ENCODE data around the gene COG1. TPM values are rescaled to one million over a fixed set of nuclear protein-coding genes. Genes with fewer than 3 reads are reported as not detected.

Gene COG1
- total and polyA plus RNA-seq, 2 of the 8 experiments (the other 6 are each of a cell fraction or from before 2014, with no cell fraction given) = 11.0 to 19.5 TPM

DNA sequence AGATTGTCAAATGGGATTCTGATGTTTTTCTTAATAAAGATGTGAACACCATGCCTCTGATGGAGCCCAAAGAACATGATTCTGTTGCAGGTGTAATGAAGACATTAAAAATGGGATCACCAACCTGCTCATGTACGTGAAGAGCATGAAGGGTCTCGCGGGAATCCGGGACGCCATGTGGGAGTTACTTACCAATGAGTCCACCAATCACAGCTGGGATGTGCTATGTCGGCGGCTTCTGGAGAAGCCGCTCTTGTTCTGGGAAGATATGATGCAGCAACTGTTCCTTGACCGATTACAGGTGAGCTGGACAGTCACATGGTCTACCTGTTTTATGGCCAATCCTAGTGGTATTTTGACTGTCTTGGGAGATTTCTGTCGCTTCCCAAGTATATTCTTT lies 7.6 kb downstream of the COG1 start:
- no peaks in the 10 kb centered on the region for H3K79me2 ChIP-seq (ENCODE audit: control insufficient read depth in 1 of 2, insufficient read depth in 2 of 2, low read length in 2 of 2)
- 87% methylated on average over 10 of the region's 10 CpGs; no CpG with 5 or more reads in 1 of the 2 experiments for WGBS, 2 experiments (ENCODE audit: extremely low coverage in 1 of 2, insufficient coverage in 1 of 2, insufficient read length in 1 of 2, insufficient replicate concordance in 2 of 2, low coverage in 1 of 2, low lambda C conversion rate in 2 of 2, missing lambda C conversion rate in 1 of 2)
- peaks cover 0 to 5% of the 10 kb centered on the region in 2 experiments for H4K20me1 ChIP-seq (replicated peaks in 1 of 2; ENCODE audit: control insufficient read depth in 1 of 2, insufficient read depth in 2 of 2, low read length in 2 of 2)
- POLR2A ChIA-PET (ENCODE audit: partially characterized antibody) = interaction anchor here (1.0 kb wide), 1 partner anchor 17 kb away, joined by 3 read pairs; no protein-coding TSS in a partner anchor
- H3K56ac ChIP-seq (replicated peaks; ENCODE audit: insufficient read length, low read depth, low read length) = no peak overlapping the region
- CTCF ChIA-PET (ENCODE audit: partially characterized antibody) = interaction anchor here (0.6 to 2.4 kb wide), 4 partner anchors 15 to 475 kb away, joined by 3 to 11 read pairs (median 4); no protein-coding TSS in a partner anchor
- H2AFZ ChIP-seq (ENCODE audit: low read length) = no peak overlapping the region
- H3K4me1 ChIP-seq (replicated peaks in 1 of 4; ENCODE audit: control insufficient read depth in 3 of 4, insufficient read depth in 4 of 4, low read length in 3 of 4) = no peaks in the 10 kb centered on the region
- no peak overlapping the region for H3K18ac ChIP-seq (ENCODE audit: extremely low read depth, low read length)
- H3K79me1 ChIP-seq (ENCODE audit: low read depth, low read length) = peaks cover 2% of the 10 kb centered on the region; the same call in 1 of the 2 replicates
- no peak for DNase-seq (ENCODE audit: low read depth in 1 of 2, low spot score in 2 of 2)
- H3K27me3 ChIP-seq (replicated peaks in 1 of 4; ENCODE audit: control insufficient read depth in 3 of 4, extremely low read depth in 1 of 4, insufficient read depth in 3 of 4, low read length in 3 of 4) = no peaks in the 10 kb centered on the region
- no peak overlapping the region for H2BK12ac ChIP-seq (ENCODE audit: low read depth, low read length)
- H4K8ac ChIP-seq (ENCODE audit: extremely low read depth, insufficient read depth, low read length) = no peak overlapping the region
- H3K23ac ChIP-seq (ENCODE audit: insufficient read length) = no peak overlapping the region
- no peak overlapping the region for H2BK20ac ChIP-seq (ENCODE audit: low read length)
- no peak overlapping the region for H3K9ac ChIP-seq (replicated peaks in 1 of 4; ENCODE audit: extremely low read depth in 1 of 4, low read depth in 3 of 4, low read length in 3 of 4)
- H3K23me2 ChIP-seq (ENCODE audit: low read depth, low read length) = no peaks in the 10 kb centered on the region
- H2BK120ac ChIP-seq (replicated peaks; ENCODE audit: low read depth, low read length) = no peak overlapping the region
- H3K36me3 ChIP-seq (ENCODE audit: control insufficient read depth in 2 of 4, insufficient read depth in 4 of 4, low read length in 3 of 4) = peaks cover 21 to 75% (median 53%) of the 10 kb centered on the region in 4 experiments
- no peak overlapping the region for H3K27ac ChIP-seq (ENCODE audit: low read depth, low read length)
- no peak overlapping the region for H3K4me3 ChIP-seq (ENCODE audit: extremely low read depth in 1 of 4, insufficient read depth in 2 of 4, low read depth in 3 of 4, low read length in 4 of 4)
- H2BK5ac ChIP-seq (ENCODE audit: low read depth, low read length) = no peak overlapping the region
- H4K91ac ChIP-seq (replicated peaks; ENCODE audit: insufficient read length, low read length) = no peak overlapping the region
- no peak overlapping the region for H3K4me2 ChIP-seq (ENCODE audit: insufficient read depth in 1 of 2, low read depth in 2 of 2, low read length in 2 of 2)
- no peak overlapping the region for H2BK15ac ChIP-seq (ENCODE audit: low read length)
- no peak overlapping the region for H3K4ac ChIP-seq (replicated peaks; ENCODE audit: insufficient read length, low read depth, low read length)
- H2AK5ac ChIP-seq (ENCODE audit: low read depth, low read length) = no peak overlapping the region
- no peaks in the 10 kb centered on the region for H3K9me3 ChIP-seq (ENCODE audit: insufficient read depth in 2 of 2, low read depth in 1 of 2, low read length in 1 of 2)
- TF ChIP-seq KDM4A (IDR thresholded peaks at IDR 0.05; ENCODE audit: low read depth, low read length, severe bottlenecking) (no peak), CBX8 (IDR thresholded peaks at IDR 0.05; ENCODE audit: borderline replicate concordance, low read depth, low read length) (no peak), TAF7 (optimal IDR thresholded peaks at IDR 0.05; ENCODE audit: borderline replicate concordance, low read depth, low read length) (no peak), PHF8 (conservative IDR thresholded peaks at IDR 0.05; ENCODE audit: low read depth, low read length) (no peak), TCF12 (IDR thresholded peaks at IDR 0.05; ENCODE audit: low read depth, low read length) (no peak)
- no peak overlapping the region for H3K14ac ChIP-seq (ENCODE audit: insufficient read length)
- FAIRE-seq = no peak
- no peak overlapping the region for H4K5ac ChIP-seq (ENCODE audit: insufficient read length, low read depth, low read length)
